B cell (primary cell): ENCODE measurements around the gene RPS24. TPM values are rescaled to one million over a fixed set of nuclear protein-coding genes. Genes with fewer than 3 reads are reported as not detected.

Source experiments
- ATAC-seq: fragments of 200-7000 bp; cut with Tn5 transposase; one replicate; pipeline ENCODE4 v1.10.0; 2021; ENCODE audit warnings: low read depth, mild to moderate bottlenecking, moderate number of reproducible peaks, moderate library complexity
- CTCF ChIA-PET: fragments of 350-600 bp; sonication (Branson Sonifier 250); formaldehyde crosslinking; loops from one replicate; lab custom pipeline; 2021; ENCODE audit warnings: antibody characterized with exemption, inconsistent platforms; lab: Charles Lee
- POLR2A ChIA-PET: fragments of 350-600 bp; sonication (Branson Sonifier 250); formaldehyde crosslinking; loops from one replicate; lab custom pipeline; 2021; ENCODE audit warnings: antibody characterized with exemption; lab: Charles Lee
- DNase-seq: peaks from one replicate; pipeline ENCODE4 v3.0.0; 2013
- H2AFZ ChIP-seq: 2 replicates; pipeline ENCODE4 v1.6.1; 2012; ENCODE audit warnings: mild to moderate bottlenecking, low read depth, low read length; ENCODE audit not compliant: insufficient read depth, poor library complexity, severe bottlenecking
- H3K27ac ChIP-seq, 2 donors: 1 replicate in 1 of 2; 2 replicates in 1 of 2; pipeline ENCODE4 v1.5.1; 2012 to 2013; ENCODE audit warnings: low read length in 2 of 2, mild to moderate bottlenecking in 2 of 2, moderate library complexity in 1 of 2
- H3K27me3 ChIP-seq, 4 experiments: fragments of 200-600 bp in 1 of 4; sonication (generic) in 1 of 4; replicated peaks in 1 of 4; 1 replicate in 2 of 4; 2 replicates in 2 of 4; pipeline versions ENCODE4 v1.6.1 to v1.7.0; 2013 to 2016; ENCODE audit warnings: low read length in 3 of 4, mild to moderate bottlenecking in 2 of 4, mixed read lengths in 1 of 4, moderate library complexity in 1 of 4; ENCODE audit not compliant: insufficient read depth in 4 of 4, control insufficient read depth in 3 of 4; ENCODE audit errors: control extremely low read depth in 1 of 4
- H3K36me3 ChIP-seq, 2 experiments: replicated peaks in 1 of 2; 1 replicate in 1 of 2; 2 replicates in 1 of 2; pipeline versions ENCODE4 v1.6.1 to v1.7.1; 2013; ENCODE audit warnings: low read length in 1 of 2; ENCODE audit not compliant: insufficient read depth in 2 of 2, control insufficient read depth in 1 of 2; ENCODE audit errors: control extremely low read depth in 1 of 2, extremely low read depth in 1 of 2
- H3K4me1 ChIP-seq, 2 donors: fragments of 200-600 bp in 1 of 2; sonication (generic) in 1 of 2; 1 replicate in 1 of 2; 2 replicates in 1 of 2; pipeline versions ENCODE4 v1.5.1 to v1.6.1; 2013 to 2017; ENCODE audit warnings: low read length in 2 of 2; ENCODE audit not compliant: control insufficient read depth in 2 of 2, insufficient read depth in 2 of 2
- H3K4me2 ChIP-seq: replicated peaks from 2 replicates; pipeline ENCODE3; 2012; ENCODE audit warnings: mild to moderate bottlenecking, low read depth, low read length; ENCODE audit not compliant: poor library complexity, severe bottlenecking
- H3K4me3 ChIP-seq, 5 experiments: fragments of 200-600 bp in 1 of 5; sonication (generic) in 1 of 5; 1 replicate in 3 of 5; 2 replicates in 2 of 5; pipeline versions ENCODE4 v1.5.1 to v1.7.0; 2011 to 2016; ENCODE audit warnings: low read length in 4 of 5, mild to moderate bottlenecking in 4 of 5, low read depth in 2 of 5, control low read depth in 1 of 5, moderate library complexity in 1 of 5; ENCODE audit not compliant: insufficient read depth in 1 of 5; ENCODE audit errors: control extremely low read depth in 1 of 5, extremely low read depth in 1 of 5
- H3K79me2 ChIP-seq: fragments of 200-600 bp; sonication (generic); one replicate; pipeline ENCODE4 v1.6.0; 2016; ENCODE audit warnings: low read length; ENCODE audit not compliant: control insufficient read depth, insufficient read depth
- H3K9ac ChIP-seq: fragments of 200-600 bp; sonication (generic); 2 replicates; pipeline ENCODE4 v1.6.1; 2017; ENCODE audit warnings: mild to moderate bottlenecking, low read length, moderate library complexity
- H3K9me3 ChIP-seq, 3 donors: one replicate each; pipeline versions ENCODE4 v1.6.1 to v1.7.1; 2013; ENCODE audit warnings: low read length in 2 of 3; ENCODE audit not compliant: control insufficient read depth in 2 of 3, insufficient read depth in 1 of 3; ENCODE audit errors: control extremely low read depth in 1 of 3
- H4K20me1 ChIP-seq: 2 replicates; pipeline ENCODE4 v1.6.0; 2012; ENCODE audit warnings: mild to moderate bottlenecking, low read length; ENCODE audit not compliant: insufficient read depth, control insufficient read depth, poor library complexity, severe bottlenecking
- H3K27ac Mint-ChIP-seq: one replicate; pipeline ENCODE4 v1.8.0; 2021; ENCODE audit warnings: mixed read lengths
- H3K27me3 Mint-ChIP-seq: one replicate; pipeline ENCODE4 v1.8.0; 2021; ENCODE audit warnings: mixed read lengths
- H3K4me1 Mint-ChIP-seq: one replicate; pipeline ENCODE4 v1.8.0; 2021; ENCODE audit warnings: mixed read lengths
- H3K4me3 Mint-ChIP-seq: one replicate; pipeline ENCODE4 v1.8.0; 2021; ENCODE audit warnings: mixed read lengths
- H3K9me3 Mint-ChIP-seq: one replicate; pipeline ENCODE4 v1.8.0; 2022; ENCODE audit warnings: mixed read lengths; ENCODE audit not compliant: insufficient read depth
- CTCF ChIP-seq: fragments of 200-600 bp; IDR thresholded peaks from one replicate; pipeline ENCODE4 v1.8.0; 2022; ENCODE audit warnings: antibody characterized with exemption, mild to moderate bottlenecking
- EZH2 ChIP-seq: IDR thresholded peaks from 2 replicates; pipeline ENCODE4 v1.6.1; 2012; ENCODE audit warnings: borderline replicate concordance, low read depth, mild to moderate bottlenecking, moderate library complexity, low read length; ENCODE audit not compliant: insufficient read depth, poor library complexity, severe bottlenecking
- WGBS: methylation state at CpG from one replicate; pipeline ENCODE4 v1.1.5; 2013; ENCODE audit warnings: missing lambda C conversion rate; ENCODE audit not compliant: insufficient coverage; 5-methylcytosine and 5-hydroxymethylcytosine counted together
- intact Hi-C: fragments of 100-400 bp; cut with micrococcal nuclease; formaldehyde crosslinking; loops from one replicate; pipeline ENCODE4 v1.10.0; 2022
- polyA plus RNA-seq: library from polyadenylated mRNA; depleted of rRNA; stranded (reverse); fragments of >200 nt; gene quantifications from 2 replicates; pipeline ENCODE4 v1.2.3, GENCODE V29; 2012
- total RNA-seq, 2 donors: library from RNA; stranded (reverse); fragments of 120-200 nt in 1 of 2; gene quantifications; 1 replicate in 1 of 2; 2 replicates in 1 of 2; pipeline versions ENCODE4 v1.2.3 to v1.2.4, GENCODE V29; 2013 to 2022

The RPS24 gene
- total and polyA plus RNA-seq, 2 donors (not counting 1 experiment from before 2014, with no cell fraction given) = 1,249 to 2,320 TPM

- H3K79me2 ChIP-seq = no peaks in the 10 kb centered on the region
- Mint-ChIP-seq H3K27me3 (no peaks in the 10 kb centered on the region), H3K9me3 (no peaks in the 10 kb centered on the region), H3K4me1 (no peaks in the 10 kb centered on the region), H3K4me3 (no peak overlapping the region), H3K27ac (no peak overlapping the region)
- no peaks in the 10 kb centered on the region for H3K9me3 ChIP-seq
- peaks cover 0 to 91% of the 10 kb centered on the region in 2 experiments for H3K36me3 ChIP-seq
- ChIA-PET POLR2A (no interaction called here), CTCF (no interaction called here)
- ATAC-seq = no peak
- H4K20me1 ChIP-seq = no peaks in the 10 kb centered on the region
- no peak overlapping the region for H3K9ac ChIP-seq
- H2AFZ ChIP-seq = no peak overlapping the region
- no peak overlapping the region for H3K27ac ChIP-seq
- H3K4me3 ChIP-seq = no peak overlapping the region
- 96% methylated on average over 5 of the region's 7 CpGs for WGBS
- DNase-seq = no peak
- no peaks in the 10 kb centered on the region for H3K4me1 ChIP-seq
- TF ChIP-seq CTCF (no peak), EZH2 (no peak)
- no peak overlapping the region for H3K4me2 ChIP-seq
- no peaks in the 10 kb centered on the region for H3K27me3 ChIP-seq
- intact Hi-C loops = no loop called here
Observed at GRCh38 chr10:77987671-77988255, 45.9 kb upstream of the RPS24 start.

DNA sequence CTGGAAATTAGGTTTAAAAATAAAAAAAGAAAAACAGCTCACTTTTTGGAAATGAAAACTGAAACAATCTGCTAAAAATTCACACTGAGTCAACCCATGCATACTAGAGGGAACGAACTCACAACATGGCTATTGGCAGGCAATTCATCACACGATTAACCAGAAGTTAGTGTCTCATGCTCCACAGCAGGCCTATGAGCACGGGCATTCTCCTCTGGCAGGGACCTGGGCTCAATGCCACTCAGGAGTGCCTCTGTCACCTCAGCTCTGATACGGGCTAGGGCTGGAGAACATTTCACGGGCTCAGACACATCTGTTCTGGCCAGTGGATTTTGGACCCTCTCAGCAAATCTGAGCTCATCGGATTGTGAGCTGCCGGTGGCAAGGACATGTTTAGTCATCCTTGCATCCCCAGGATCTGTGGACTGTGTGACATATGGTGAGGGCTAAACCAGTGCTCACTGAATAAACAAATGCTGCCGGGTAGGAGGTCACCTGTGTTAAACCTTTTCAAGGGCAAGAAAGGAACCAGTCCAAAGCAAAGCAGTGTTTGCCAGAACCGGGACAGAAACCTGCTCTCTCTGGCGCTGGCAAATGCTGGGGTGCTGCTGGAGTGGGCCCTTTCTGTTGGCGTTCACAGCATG, 44.5 kb upstream of the RPS24 start:
- H3K4me1 Mint-ChIP-seq = no peaks in the 10 kb centered on the region
- H3K27me3 Mint-ChIP-seq = no peaks in the 10 kb centered on the region
- Histone ChIP-seq H4K20me1 (peaks cover 7% of the 10 kb centered on the region), H3K4me2 (no peak overlapping the region), H3K9me3 (no peaks in the 10 kb centered on the region), H3K4me1 (no peaks in the 10 kb centered on the region), H3K27me3 (no peaks in the 10 kb centered on the region), H3K79me2 (no peaks in the 10 kb centered on the region), H3K27ac (no peak overlapping the region), H3K4me3 (no peak overlapping the region), H2AFZ (no peak overlapping the region), H3K9ac (no peak overlapping the region), H3K36me3 (peaks cover 4 to 92% of the 10 kb centered on the region in 2 experiments)
- ChIA-PET POLR2A (no interaction called here), CTCF (interaction anchor here (1.0 kb wide), 1 partner anchor 142 kb away, joined by 3 read pairs; no protein-coding TSS in a partner anchor)
- 94% methylated on average over 11 of the region's 11 CpGs for WGBS
- no peak overlapping the region for H3K27ac Mint-ChIP-seq
- DNase-seq = no peak
- H3K9me3 Mint-ChIP-seq = no peaks in the 10 kb centered on the region
- intact Hi-C loops = no loop called here
- TF ChIP-seq EZH2 (no peak), CTCF (no peak)
- no peak overlapping the region for H3K4me3 Mint-ChIP-seq
- no peak for ATAC-seq
